ENCODE results near the gene PRKAR1B.

DNA sequence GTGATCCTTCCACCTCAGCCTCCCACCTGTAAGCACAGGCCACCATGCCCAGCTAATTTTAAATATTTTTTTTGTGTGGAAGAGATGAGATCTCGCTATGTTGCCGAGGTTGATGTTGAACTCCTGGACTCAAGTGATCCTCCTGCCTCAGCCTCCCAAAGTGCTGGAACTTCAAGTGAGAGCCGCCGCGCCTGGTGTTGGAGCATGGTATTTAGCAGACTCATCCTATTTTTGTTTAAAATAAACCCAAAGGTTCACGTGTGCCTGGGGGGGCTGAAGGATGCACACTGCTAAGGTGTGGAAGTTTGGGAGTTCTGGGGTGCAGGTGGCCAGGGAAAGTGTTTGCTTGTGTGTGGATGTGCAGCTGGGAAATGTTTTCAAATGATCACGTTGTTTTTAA lies 225.6 kb downstream of the PRKAR1B start:
- TF ChIP-seq POLR2AphosphoS5 (IDR thresholded peaks at IDR 0.05; ENCODE audit: low read depth, low read length) (no peak), POLR2A (IDR thresholded peaks at IDR 0.05; ENCODE audit: borderline replicate concordance, extremely low read depth, insufficient read depth, insufficient read length) (no peak)

All from HCT116 (cell line).